ENCODE measurements around the gene TBCD.

TBCD gene

GRCh38 chr17:82899941-82900340 is 148.1 kb downstream of the TBCD start:
- no peak for ATAC-seq (replicated peaks)
- no peak overlapping the region for H3K4me3 Mint-ChIP-seq
- peaks cover 14 to 18% of the 10 kb centered on the region in 2 donors for H3K4me1 Mint-ChIP-seq
- H3K36me3 Mint-ChIP-seq = peaks cover 60 to 73% of the 10 kb centered on the region in 2 donors
- no peak for DNase-seq
- H3K27ac Mint-ChIP-seq = no peak overlapping the region
- no peaks in the 10 kb centered on the region for H3K9me3 Mint-ChIP-seq
- H3K27me3 Mint-ChIP-seq = no peaks in the 10 kb centered on the region

GRCh38 chr17:82900741-82901140 is 148.9 kb downstream of the TBCD start:
- no peaks in the 10 kb centered on the region for H3K27me3 Mint-ChIP-seq
- ATAC-seq (replicated peaks) (no peak), DNase-seq (no peak)
- peaks cover 55 to 66% of the 10 kb centered on the region in 2 donors for H3K36me3 Mint-ChIP-seq
- H3K4me3 Mint-ChIP-seq = no peak overlapping the region
- no peak overlapping the region for H3K27ac Mint-ChIP-seq
- H3K4me1 Mint-ChIP-seq = peaks cover 7 to 12% of the 10 kb centered on the region in 2 donors
- H3K9me3 Mint-ChIP-seq = no peaks in the 10 kb centered on the region

GRCh38 chr17:82901356-82901755 is 149.5 kb downstream of the TBCD start:
- Mint-ChIP-seq H3K27ac (no peak overlapping the region), H3K9me3 (no peaks in the 10 kb centered on the region), H3K4me3 (no peak overlapping the region), H3K4me1 (peaks cover 7 to 12% of the 10 kb centered on the region in 2 donors), H3K36me3 (peaks cover 58 to 71% of the 10 kb centered on the region in 2 donors), H3K27me3 (no peaks in the 10 kb centered on the region)
- ATAC-seq (replicated peaks) (no peak), DNase-seq (no peak)

- no peak for DNase-seq
- H3K27ac Mint-ChIP-seq = no peak overlapping the region
- H3K4me3 Mint-ChIP-seq = no peak overlapping the region
- no peaks in the 10 kb centered on the region for H3K9me3 Mint-ChIP-seq
- H3K4me1 Mint-ChIP-seq = peaks cover 7 to 12% of the 10 kb centered on the region in 2 donors
- no peak for ATAC-seq (replicated peaks)
- no peaks in the 10 kb centered on the region for H3K27me3 Mint-ChIP-seq
- H3K36me3 Mint-ChIP-seq = peaks cover 62 to 71% of the 10 kb centered on the region in 2 donors
These were observed 150.0 kb downstream of the TBCD start for GRCh38 chr17:82901856-82902255.

GRCh38 chr17:82902972-82903874 is 151.4 kb downstream of the TBCD start:
- Mint-ChIP-seq H3K27ac (no peak overlapping the region), H3K27me3 (peaks cover 0 to 4% of the 10 kb centered on the region in 2 donors), H3K4me3 (no peak overlapping the region), H3K36me3 (peaks cover 61 to 75% of the 10 kb centered on the region in 2 donors), H3K4me1 (peaks cover 10 to 24% of the 10 kb centered on the region in 2 donors), H3K9me3 (no peaks in the 10 kb centered on the region)
- ATAC-seq (replicated peaks) (no peak), DNase-seq (no peak)

GRCh38 chr17:82905130-82905529 is 153.3 kb downstream of the TBCD start:
- Mint-ChIP-seq H3K36me3 (peaks cover 57 to 76% of the 10 kb centered on the region in 2 donors), H3K4me3 (no peak overlapping the region), H3K27me3 (peaks cover 0 to 6% of the 10 kb centered on the region in 2 donors), H3K9me3 (no peaks in the 10 kb centered on the region), H3K4me1 (peaks cover 14 to 31% of the 10 kb centered on the region in 2 donors), H3K27ac (no peak overlapping the region)
- ATAC-seq (replicated peaks) (no peak), DNase-seq (no peak)

- H3K4me1 Mint-ChIP-seq = peaks cover 25 to 45% of the 10 kb centered on the region in 2 donors
These were observed 156.1 kb downstream of the TBCD start for GRCh38 chr17:82907797-82908542.

GRCh38 chr17:82908543-82909160 is 156.8 kb downstream of the TBCD start:
- ATAC-seq (replicated peaks) (no peak), DNase-seq (no peak)
- Mint-ChIP-seq H3K27me3 (peaks cover 0 to 6% of the 10 kb centered on the region in 2 donors), H3K27ac (peak overlapping the region; percentile 47), H3K4me1 (peaks cover 26 to 52% of the 10 kb centered on the region in 2 donors), H3K36me3 (peaks cover 61 to 73% of the 10 kb centered on the region in 2 donors), H3K4me3 (no peak overlapping the region), H3K9me3 (no peaks in the 10 kb centered on the region)

More at GRCh38 chr17:82907797-82908542, 156.1 kb downstream of the TBCD start:
- peaks cover 0 to 6% of the 10 kb centered on the region in 2 donors for H3K27me3 Mint-ChIP-seq
- no peak overlapping the region for H3K4me3 Mint-ChIP-seq
- DNase-seq (no peak), ATAC-seq (replicated peaks) (no peak)
- no peaks in the 10 kb centered on the region for H3K9me3 Mint-ChIP-seq
- H3K27ac Mint-ChIP-seq = peak overlapping the region; percentile 47
- peaks cover 59 to 71% of the 10 kb centered on the region in 2 donors for H3K36me3 Mint-ChIP-seq

- H3K27me3 Mint-ChIP-seq = peaks cover 0 to 6% of the 10 kb centered on the region in 2 donors
- H3K4me3 Mint-ChIP-seq = no peak overlapping the region
- H3K4me1 Mint-ChIP-seq = peaks cover 32 to 59% of the 10 kb centered on the region in 2 donors
- DNase-seq = no peak
- H3K27ac Mint-ChIP-seq = no peak overlapping the region
- ATAC-seq (replicated peaks) = no peak
- no peaks in the 10 kb centered on the region for H3K9me3 Mint-ChIP-seq
- H3K36me3 Mint-ChIP-seq = peaks cover 62 to 75% of the 10 kb centered on the region in 2 donors
These were observed 157.5 kb downstream of the TBCD start for GRCh38 chr17:82909322-82909904.

GRCh38 chr17:82910041-82910481 is 158.2 kb downstream of the TBCD start:
- no peak for DNase-seq
- no peak for ATAC-seq (replicated peaks)
- H3K4me1 Mint-ChIP-seq = peaks cover 38 to 66% of the 10 kb centered on the region in 2 donors
- peaks cover 0 to 6% of the 10 kb centered on the region in 2 donors for H3K27me3 Mint-ChIP-seq
- no peak overlapping the region for H3K27ac Mint-ChIP-seq
- peaks cover 59 to 75% of the 10 kb centered on the region in 2 donors for H3K36me3 Mint-ChIP-seq
- H3K9me3 Mint-ChIP-seq = no peaks in the 10 kb centered on the region
- no peak overlapping the region for H3K4me3 Mint-ChIP-seq

- peaks cover 45 to 73% of the 10 kb centered on the region in 2 donors for H3K4me1 Mint-ChIP-seq
- ATAC-seq (replicated peaks) = no peak
- H3K9me3 Mint-ChIP-seq = no peaks in the 10 kb centered on the region
- H3K27ac Mint-ChIP-seq = no peak overlapping the region
- no peak for DNase-seq
- H3K36me3 Mint-ChIP-seq = peaks cover 62 to 79% of the 10 kb centered on the region in 2 donors
- no peak overlapping the region for H3K4me3 Mint-ChIP-seq
- H3K27me3 Mint-ChIP-seq = peaks cover 0 to 6% of the 10 kb centered on the region in 2 donors
These were observed 158.9 kb downstream of the TBCD start for GRCh38 chr17:82910770-82911169.

- Mint-ChIP-seq H3K27ac (peak overlapping the region; percentile 83), H3K9me3 (no peaks in the 10 kb centered on the region), H3K36me3 (peaks cover 54 to 77% of the 10 kb centered on the region in 2 donors), H3K4me3 (peak overlapping the region; percentile 49 to 63), H3K27me3 (peaks cover 0 to 6% of the 10 kb centered on the region in 2 donors), H3K4me1 (peaks cover 51 to 83% of the 10 kb centered on the region in 2 donors)
- ATAC-seq (replicated peaks) (peak; percentile 58 to 67), DNase-seq (no peak)
These were observed 160.0 kb downstream of the TBCD start for GRCh38 chr17:82911822-82912221.

GRCh38 chr17:82912484-82913089 is 160.7 kb downstream of the TBCD start:
- no peaks in the 10 kb centered on the region for H3K9me3 Mint-ChIP-seq
- H3K4me3 Mint-ChIP-seq = peak overlapping the region in 1 of 2 donors; percentile 21
- no peak for ATAC-seq (replicated peaks)
- DNase-seq = no peak
- peaks cover 51 to 79% of the 10 kb centered on the region in 2 donors for H3K4me1 Mint-ChIP-seq
- peaks cover 52 to 71% of the 10 kb centered on the region in 2 donors for H3K36me3 Mint-ChIP-seq
- H3K27me3 Mint-ChIP-seq = peaks cover 0 to 6% of the 10 kb centered on the region in 2 donors
- H3K27ac Mint-ChIP-seq = no peak overlapping the region

All from stimulated activated naive B cell treated with anti-CD40 and anti-IgM and Interleukin-4, amounts not matched to agents 10 μg/mL and 1 μg/mL and 100 μg/mL, for 72 hours (primary cell).